BLaER1 (cell line): ENCODE measurements around the gene SURF4.
A peak's percentile ranks its signal among the peaks of the same experiment; 100 is the strongest.

Experiments
- H3K27ac ChIP-seq: shearing (Covaris generic); formaldehyde crosslinking; 2 replicates; pipeline ENCODE4 v1.8.1; 2022
- H3K27me3 ChIP-seq: shearing (Covaris generic); formaldehyde crosslinking; 2 replicates; pipeline ENCODE4 v1.8.1; 2022
- H3K36me3 ChIP-seq: shearing (Covaris generic); formaldehyde crosslinking; 2 replicates; pipeline ENCODE4 v1.8.1; 2022
- H3K4me1 ChIP-seq: shearing (Covaris generic); formaldehyde crosslinking; 2 replicates; pipeline ENCODE4 v1.8.1; 2022
- H3K4me2 ChIP-seq: shearing (Covaris generic); formaldehyde crosslinking; 2 replicates; pipeline ENCODE4 v1.8.1; 2022
- H3K4me3 ChIP-seq: shearing (Covaris generic); formaldehyde crosslinking; 2 replicates; pipeline ENCODE4 v1.8.1; 2022
- H3K9ac ChIP-seq: shearing (Covaris generic); formaldehyde crosslinking; 2 replicates; pipeline ENCODE4 v1.8.1; 2022
- H3K9me3 ChIP-seq: shearing (Covaris generic); formaldehyde crosslinking; 2 replicates; pipeline ENCODE4 v1.8.1; 2022
- H4K20me1 ChIP-seq: shearing (Covaris generic); formaldehyde crosslinking; 2 replicates; pipeline ENCODE4 v1.8.1; 2022
- Cebpa-rat ChIP-seq: shearing (Covaris generic); IDR thresholded peaks from 2 replicates; pipeline ENCODE4 v1.8.1; 2022

The SURF4 gene

DNA sequence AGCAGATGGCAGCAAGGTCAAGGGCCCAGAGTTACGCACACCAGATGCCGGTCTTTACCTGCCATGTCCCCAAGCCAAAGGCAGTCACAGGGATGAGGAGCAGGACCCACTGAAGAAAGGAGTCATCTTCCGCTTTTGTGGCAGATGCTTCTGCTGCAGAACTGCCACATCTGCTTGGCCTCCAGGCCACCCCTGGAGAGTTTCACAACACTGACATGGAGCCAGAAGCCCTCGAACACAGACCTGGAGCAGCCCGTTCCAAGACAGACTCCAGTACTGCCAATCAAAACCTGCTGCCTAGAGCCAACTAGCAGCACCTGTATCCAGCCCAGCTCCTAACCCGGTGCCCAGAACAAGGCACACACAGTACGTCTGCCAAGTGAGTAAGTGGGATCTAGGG, 21.1 kb downstream of the SURF4 start:
- H3K9ac ChIP-seq, result peak overlapping the region; percentile 97; the same call in 1 of the 2 replicates
- H3K27me3 ChIP-seq, result no peaks in the 10 kb centered on the region
- H3K27ac ChIP-seq, result peak overlapping the region; percentile 97
- H4K20me1 ChIP-seq, result peaks cover 87% of the 10 kb centered on the region
- peaks cover 63% of the 10 kb centered on the region for H3K36me3 ChIP-seq
- peak; percentile 43; the same call in 1 of the 2 replicates for TF ChIP-seq Cebpa-rat
- H3K9me3 ChIP-seq, result no peaks in the 10 kb centered on the region
- peaks cover 80% of the 10 kb centered on the region for H3K4me1 ChIP-seq
- H3K4me3 ChIP-seq, result 0 out of 2 replicates have a peak overlapping the region, but pooled peaks have one; percentile 81
- peak overlapping the region; percentile 94 for H3K4me2 ChIP-seq

DNA sequence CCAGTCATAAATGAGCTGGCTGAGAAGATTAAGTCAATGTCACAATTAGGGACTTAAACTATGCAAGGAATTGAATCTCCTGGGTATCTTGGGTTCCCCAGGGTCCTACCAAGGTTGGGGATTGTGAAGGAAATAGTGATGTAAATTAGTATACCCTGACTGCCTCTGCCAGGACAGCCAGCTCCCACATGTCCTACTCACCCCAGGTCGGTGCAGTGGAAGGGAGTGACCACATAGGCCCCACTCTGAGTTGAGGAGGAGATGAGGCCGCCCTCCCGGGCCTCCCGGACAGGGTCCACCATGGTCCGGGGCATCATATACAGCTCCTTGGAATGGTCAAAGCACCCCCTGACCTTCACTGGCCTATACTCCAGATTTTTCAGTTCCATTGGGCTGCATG, 22.3 kb downstream of the SURF4 start:
- Histone ChIP-seq H3K27me3 (no peaks in the 10 kb centered on the region), H3K27ac (0 out of 2 replicates have a peak overlapping the region, but pooled peaks have one; percentile 31), H3K4me3 (no peak overlapping the region), H3K9ac (no peak overlapping the region), H3K36me3 (peaks cover 61% of the 10 kb centered on the region), H3K9me3 (no peaks in the 10 kb centered on the region), H3K4me1 (peaks cover 78% of the 10 kb centered on the region), H4K20me1 (peaks cover 87% of the 10 kb centered on the region), H3K4me2 (no peak overlapping the region)
- no peak for TF ChIP-seq Cebpa-rat

DNA sequence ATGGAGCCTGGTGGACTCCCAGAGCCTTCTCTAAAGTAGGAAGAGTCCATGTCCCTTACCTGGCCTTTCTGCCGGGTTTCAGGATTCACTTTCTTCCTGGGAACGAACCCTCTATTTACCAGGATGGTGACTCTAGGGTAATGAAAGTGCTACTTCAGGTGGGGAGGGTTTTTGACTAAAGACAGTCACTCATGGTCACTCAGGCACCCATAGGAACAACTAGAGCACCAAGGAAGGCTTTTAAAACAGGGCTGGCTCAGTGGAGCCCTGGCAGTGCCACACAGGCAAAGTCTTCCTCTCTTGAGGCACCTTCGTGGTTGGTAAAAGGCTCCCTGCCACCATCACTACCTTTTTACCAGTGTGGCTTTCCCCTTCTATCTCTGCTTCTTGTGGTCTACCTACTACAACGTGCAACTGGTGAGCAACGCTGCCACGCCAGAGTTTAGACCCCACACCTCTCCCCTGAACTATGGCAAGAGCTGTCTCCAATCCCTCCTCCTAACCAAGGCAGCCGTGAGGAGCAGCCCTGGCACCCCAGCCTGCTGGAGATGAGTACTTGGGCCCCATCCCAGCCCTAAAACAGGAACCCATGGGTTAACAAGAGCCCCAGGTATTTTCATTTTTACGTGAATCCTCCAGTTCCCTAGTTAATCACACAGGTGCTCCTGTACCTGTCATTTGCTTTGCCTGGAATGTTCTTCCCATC, 23.1 kb downstream of the SURF4 start:
- peaks cover 55% of the 10 kb centered on the region for H3K36me3 ChIP-seq
- no peaks in the 10 kb centered on the region for H3K9me3 ChIP-seq
- peak overlapping the region; percentile 31; the same call in 1 of the 2 replicates for H3K27ac ChIP-seq
- TF ChIP-seq Cebpa-rat, result no peak
- H3K4me3 ChIP-seq, result no peak overlapping the region
- peaks cover 84% of the 10 kb centered on the region for H4K20me1 ChIP-seq
- H3K9ac ChIP-seq, result no peak overlapping the region
- no peak overlapping the region for H3K4me2 ChIP-seq
- H3K27me3 ChIP-seq, result no peaks in the 10 kb centered on the region
- peaks cover 71% of the 10 kb centered on the region for H3K4me1 ChIP-seq

DNA sequence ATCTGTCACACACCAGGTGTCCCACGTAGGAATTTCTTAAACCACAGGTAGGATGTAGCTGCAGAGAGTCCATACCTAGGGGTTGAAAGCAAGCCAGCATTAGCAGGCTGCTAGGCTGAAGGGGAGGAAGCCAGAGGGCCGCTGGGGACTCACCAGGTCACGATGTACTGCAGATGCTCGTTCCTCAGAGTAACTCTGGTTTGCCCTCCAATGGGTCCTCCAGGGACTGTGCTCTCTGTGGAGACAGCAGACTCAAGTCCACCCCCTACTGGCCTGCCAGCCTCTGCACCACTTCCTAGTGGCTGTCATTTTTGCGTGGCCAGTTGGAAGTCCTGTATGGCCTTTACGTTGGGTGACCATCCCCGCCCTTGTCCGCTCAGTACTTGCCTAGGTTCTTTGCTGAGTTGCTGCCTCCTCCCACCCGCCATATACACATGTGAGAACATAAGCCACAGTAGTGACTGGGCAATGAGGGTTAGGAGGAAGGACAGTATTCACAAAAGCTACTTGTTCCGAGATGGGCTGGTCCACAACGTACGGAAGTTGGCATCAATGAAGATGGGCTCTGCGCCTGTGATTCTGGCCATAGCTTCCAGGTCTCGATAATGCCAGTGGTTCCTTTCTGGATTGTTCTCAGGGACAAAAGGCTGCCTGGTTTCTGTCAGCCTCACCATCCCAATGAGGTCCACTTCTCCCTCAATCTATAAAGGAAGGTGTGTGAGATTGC, 23.8 kb downstream of the SURF4 start:
- no peak overlapping the region for H3K27ac ChIP-seq
- peak overlapping the region; percentile 97 for H3K4me2 ChIP-seq
- peaks cover 64% of the 10 kb centered on the region for H3K4me1 ChIP-seq
- no peaks in the 10 kb centered on the region for H3K27me3 ChIP-seq
- peak overlapping the region; percentile 43 for H3K9ac ChIP-seq
- no peaks in the 10 kb centered on the region for H3K9me3 ChIP-seq
- peaks cover 78% of the 10 kb centered on the region for H4K20me1 ChIP-seq
- TF ChIP-seq Cebpa-rat, result no peak
- H3K36me3 ChIP-seq, result peaks cover 51% of the 10 kb centered on the region
- no peak overlapping the region for H3K4me3 ChIP-seq

DNA sequence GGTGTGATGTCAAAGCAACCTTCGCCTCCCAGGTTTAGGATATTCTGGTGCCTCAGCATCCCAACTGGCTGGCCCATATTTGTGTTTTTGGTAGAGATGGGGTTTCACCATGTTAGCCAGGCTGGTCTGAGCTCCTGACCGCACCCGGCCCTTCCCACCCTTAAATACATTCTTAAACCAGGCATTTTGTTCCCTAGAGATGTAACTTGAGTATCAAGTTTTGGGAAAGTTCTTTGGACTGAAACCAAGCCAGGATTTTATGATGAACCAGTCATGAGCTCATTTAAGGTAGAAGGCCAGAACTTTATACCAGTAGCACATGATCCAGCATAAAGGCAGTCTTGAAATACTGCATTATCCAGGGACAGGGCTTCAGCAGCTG, 24.3 kb downstream of the SURF4 start:
- peak overlapping the region; percentile 43 for H3K9ac ChIP-seq
- peaks cover 81% of the 10 kb centered on the region for H4K20me1 ChIP-seq
- no peaks in the 10 kb centered on the region for H3K27me3 ChIP-seq
- no peak for TF ChIP-seq Cebpa-rat
- H3K36me3 ChIP-seq, result peaks cover 51% of the 10 kb centered on the region
- peak overlapping the region; percentile 97 for H3K4me2 ChIP-seq
- H3K27ac ChIP-seq, result no peak overlapping the region
- no peak overlapping the region for H3K4me3 ChIP-seq
- peaks cover 66% of the 10 kb centered on the region for H3K4me1 ChIP-seq
- no peaks in the 10 kb centered on the region for H3K9me3 ChIP-seq

DNA sequence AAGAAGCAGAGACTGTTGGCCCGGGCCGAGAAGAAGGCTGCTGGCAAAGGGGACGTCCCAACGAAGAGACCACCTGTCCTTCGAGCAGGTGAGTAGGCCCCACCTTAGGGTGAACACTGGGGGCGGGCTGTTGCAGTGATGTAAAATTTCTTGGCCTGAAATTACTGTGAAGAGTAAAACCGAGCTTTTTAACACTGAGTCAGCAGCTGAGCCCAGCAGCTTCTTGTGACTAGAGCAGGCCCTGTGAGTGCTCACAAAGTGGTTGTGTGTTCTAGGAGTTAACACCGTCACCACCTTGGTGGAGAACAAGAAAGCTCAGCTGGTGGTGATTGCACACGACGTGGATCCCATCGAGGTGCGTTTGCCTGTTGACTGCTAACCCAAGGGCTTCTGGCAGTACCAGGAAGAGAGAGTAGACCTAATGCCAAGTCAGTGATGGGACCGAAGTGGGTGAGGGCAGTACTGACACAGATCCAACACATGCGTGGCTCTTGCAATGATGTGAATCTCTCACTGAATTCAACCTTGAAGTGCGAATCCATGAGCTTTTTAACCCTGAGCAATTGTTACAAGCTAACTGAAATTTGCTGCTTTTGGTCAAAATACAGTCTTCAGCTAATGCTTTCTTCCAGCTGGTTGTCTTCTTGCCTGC, 25.8 kb downstream of the SURF4 start:
- Histone ChIP-seq H3K9me3 (no peaks in the 10 kb centered on the region), H3K9ac (peak overlapping the region; percentile 100), H4K20me1 (peaks cover 85% of the 10 kb centered on the region), H3K4me2 (peak overlapping the region; percentile 97), H3K4me1 (peaks cover 66% of the 10 kb centered on the region), H3K36me3 (peaks cover 65% of the 10 kb centered on the region), H3K27me3 (no peaks in the 10 kb centered on the region), H3K4me3 (peak overlapping the region; percentile 98), H3K27ac (0 out of 2 replicates have a peak overlapping the region, but pooled peaks have one; percentile 1)
- TF ChIP-seq Cebpa-rat, result no peak

DNA sequence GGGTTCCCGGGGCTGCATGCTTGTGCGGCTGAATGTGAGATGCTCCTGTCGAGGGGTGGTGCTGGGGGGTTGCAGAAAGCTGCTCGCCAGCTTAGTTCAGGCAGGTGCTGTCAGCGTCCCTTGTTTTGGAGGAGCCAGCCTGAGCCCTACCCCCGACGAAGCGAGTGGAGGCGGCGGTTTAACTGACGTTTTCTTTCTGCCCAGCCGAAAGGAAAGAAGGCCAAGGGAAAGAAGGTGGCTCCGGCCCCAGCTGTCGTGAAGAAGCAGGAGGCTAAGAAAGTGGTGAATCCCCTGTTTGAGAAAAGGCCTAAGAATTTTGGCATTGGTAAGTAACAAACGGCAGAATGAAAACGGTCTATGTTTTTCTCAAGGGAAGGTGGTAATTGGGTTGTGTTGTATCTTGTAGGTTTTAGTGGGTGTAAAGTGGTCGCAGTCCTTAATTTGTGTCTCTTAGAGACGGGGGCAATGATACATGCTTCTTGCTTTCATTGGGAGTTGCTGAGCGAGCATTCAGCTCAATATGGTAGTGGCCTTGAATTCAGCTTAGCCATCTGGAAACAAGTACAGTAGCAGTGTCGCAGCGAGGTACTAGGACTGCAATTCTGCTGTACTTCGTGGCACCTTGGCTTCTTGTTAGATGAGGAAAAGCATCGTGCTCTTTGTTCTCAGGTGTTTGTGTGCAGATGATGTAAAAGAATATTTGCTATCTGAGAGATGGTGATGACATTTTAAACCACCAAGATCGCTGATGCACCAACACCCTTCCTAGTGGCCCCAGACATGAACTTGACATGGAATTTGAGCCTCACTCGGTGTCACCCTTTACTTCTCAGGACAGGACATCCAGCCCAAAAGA, 26.9 kb downstream of the SURF4 start:
- Histone ChIP-seq H3K27me3 (no peaks in the 10 kb centered on the region), H3K9me3 (no peaks in the 10 kb centered on the region), H3K4me2 (peak overlapping the region; percentile 97), H3K27ac (peak overlapping the region; percentile 100), H3K9ac (peak overlapping the region; percentile 100), H3K36me3 (peaks cover 76% of the 10 kb centered on the region), H3K4me1 (peaks cover 61% of the 10 kb centered on the region), H3K4me3 (peak overlapping the region; percentile 98), H4K20me1 (peaks cover 79% of the 10 kb centered on the region)
- TF ChIP-seq Cebpa-rat, result no peak

DNA sequence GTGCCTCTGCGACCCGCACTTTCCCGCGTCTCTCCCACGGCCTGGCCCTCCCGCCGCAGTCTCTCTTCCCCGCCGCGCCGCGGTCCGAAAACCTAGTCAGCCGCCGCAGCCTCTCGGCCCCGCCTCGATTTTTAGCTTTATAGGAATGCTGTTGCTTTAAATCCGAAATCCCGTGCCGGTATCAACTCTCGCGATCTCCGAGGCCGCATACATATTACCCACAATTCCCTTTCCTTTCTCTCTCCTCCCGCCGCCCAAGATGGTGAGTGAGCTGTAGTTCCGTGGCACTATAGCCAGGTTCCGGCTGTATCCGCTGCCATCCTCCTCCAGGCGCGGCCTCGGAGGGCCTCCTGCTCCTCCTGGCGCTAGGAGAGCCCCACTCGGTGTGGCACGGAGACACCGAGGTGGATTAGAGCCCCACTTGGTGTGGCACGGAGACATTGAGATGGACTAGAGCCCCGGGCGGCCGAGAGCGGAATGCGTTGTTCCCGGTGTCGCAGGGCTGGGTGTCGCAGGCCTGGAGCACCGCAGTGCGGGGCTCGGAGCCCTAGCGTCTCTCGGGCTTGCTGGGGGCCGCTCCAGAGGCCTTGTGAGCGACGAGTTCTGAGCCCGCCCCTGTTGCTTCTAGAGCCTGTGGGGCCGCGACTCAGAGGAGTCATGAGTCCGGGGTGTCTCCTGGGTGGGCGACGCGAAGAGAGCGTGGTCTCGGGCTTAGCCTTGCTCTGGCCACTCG, 27.7 kb downstream of the SURF4 start, which contains the start of the genes MED22 and RPL7A:
Gene MED22, minus strand, starts transcription at position 147 of the 733 bp plus-strand sequence. CDS start 1,469 bp downstream, outside the sequence.
Gene RPL7A, plus strand, starts transcription at position 234 of the 733 bp plus-strand sequence. Its CDS starts 26 bp downstream, at position 260.
- H3K9me3 ChIP-seq, result no peaks in the 10 kb centered on the region
- H4K20me1 ChIP-seq, result peaks cover 73% of the 10 kb centered on the region
- no peak for TF ChIP-seq Cebpa-rat
- H3K4me1 ChIP-seq, result peaks cover 66% of the 10 kb centered on the region
- H3K4me2 ChIP-seq, result peak within 1 kb of the TSS; percentile 97
- peak within 1 kb of the TSS; percentile 98 for H3K4me3 ChIP-seq
- H3K9ac ChIP-seq, result peak within 1 kb of the TSS; percentile 100
- H3K36me3 ChIP-seq, result peaks cover 77% of the 10 kb centered on the region
- H3K27ac ChIP-seq, result peak within 1 kb of the TSS; percentile 100
- no peaks in the 10 kb centered on the region for H3K27me3 ChIP-seq
